Keratinocyte (primary cell): ENCODE results near the gene LRRC70. TPM values are rescaled to one million over a fixed set of nuclear protein-coding genes. Genes with fewer than 3 reads are reported as not detected.

Experiments
- DNase-seq: peaks from one replicate; pipeline ENCODE4 v3.0.0-alpha.2; 2011; ENCODE audit warnings: low read depth, missing footprints, low spot score
- FAIRE-seq: peaks from 2 replicates; lab custom pipeline; 2011; peaks lifted over from hg19 to GRCh38; lab: Jason Lieb, UNC
- H2AFZ ChIP-seq: 2 replicates; pipeline ENCODE4 v1.6.0; 2012; ENCODE audit warnings: low read length, control low read depth, inconsistent platforms; ENCODE audit not compliant: control insufficient read depth
- H3K27ac ChIP-seq: 2 replicates; pipeline ENCODE4 v1.5.1; 2011; ENCODE audit warnings: low read length; ENCODE audit not compliant: control insufficient read depth, insufficient read depth
- H3K27me3 ChIP-seq: 3 replicates; pipeline ENCODE4 v1.6.0; 2011; ENCODE audit warnings: low read length; ENCODE audit not compliant: control insufficient read depth, insufficient read depth; ENCODE audit errors: extremely low read depth
- H3K36me3 ChIP-seq, 2 experiments: 2 replicates in 1 of 2; 3 replicates in 1 of 2; pipeline ENCODE4 v1.5.1; 2011; ENCODE audit warnings: low read length in 2 of 2, mild to moderate bottlenecking in 1 of 2; ENCODE audit not compliant: control insufficient read depth in 2 of 2, insufficient read depth in 2 of 2; ENCODE audit errors: extremely low read depth in 1 of 2
- H3K4me1 ChIP-seq: 3 replicates; pipeline ENCODE4 v1.5.1; 2011; ENCODE audit warnings: low read length; ENCODE audit not compliant: control insufficient read depth, insufficient read depth; ENCODE audit errors: extremely low read depth
- H3K4me2 ChIP-seq: 3 replicates; pipeline ENCODE4 v1.6.0; 2011; ENCODE audit warnings: low read depth, low read length; ENCODE audit not compliant: control insufficient read depth, insufficient read depth; ENCODE audit errors: extremely low read depth
- H3K4me3 ChIP-seq, 3 experiments: fragments of 200-600 bp in 1 of 3; sonication (generic) in 1 of 3; 2 replicates in 2 of 3; 3 replicates in 1 of 3; pipeline ENCODE4 v1.5.1; 2011 to 2016; ENCODE audit warnings: low read length in 3 of 3, mild to moderate bottlenecking in 3 of 3, control low read depth in 2 of 3, inconsistent platforms in 1 of 3, low read depth in 1 of 3, mixed read lengths in 1 of 3, mixed run types in 1 of 3, moderate library complexity in 1 of 3; ENCODE audit not compliant: control insufficient read depth in 2 of 3, insufficient read depth in 2 of 3; ENCODE audit errors: extremely low read depth in 1 of 3
- H3K79me2 ChIP-seq: 2 replicates; pipeline ENCODE4 v1.6.0; 2012; ENCODE audit warnings: low read length; ENCODE audit not compliant: control insufficient read depth, insufficient read depth
- H3K9ac ChIP-seq: 3 replicates; pipeline ENCODE4 v1.6.0; 2011; ENCODE audit warnings: low read length; ENCODE audit not compliant: control insufficient read depth, insufficient read depth; ENCODE audit errors: extremely low read depth
- H3K9me1 ChIP-seq: 3 replicates; pipeline ENCODE4 v1.6.0; 2011; ENCODE audit warnings: low read length; ENCODE audit not compliant: control insufficient read depth, insufficient read depth; ENCODE audit errors: extremely low read depth
- H3K9me3 ChIP-seq: 2 replicates; pipeline ENCODE4 v1.5.1; 2012; ENCODE audit warnings: low read depth, low read length; ENCODE audit not compliant: control insufficient read depth
- H4K20me1 ChIP-seq: 3 replicates; pipeline ENCODE4 v1.6.0; 2011; ENCODE audit warnings: low read length; ENCODE audit not compliant: control insufficient read depth, insufficient read depth; ENCODE audit errors: extremely low read depth
- CTCF ChIP-seq, 3 experiments: IDR thresholded peaks in 1 of 3; conservative IDR thresholded peaks in 1 of 3; optimal IDR thresholded peaks in 1 of 3; 2 replicates in 2 of 3; 3 replicates in 1 of 3; pipeline versions ENCODE3 to v1.5.1; 2011; ENCODE audit warnings: low read length in 3 of 3, mild to moderate bottlenecking in 3 of 3, moderate library complexity in 2 of 3, control low read depth in 1 of 3, inconsistent platforms in 1 of 3; ENCODE audit not compliant: insufficient read depth in 2 of 3; ENCODE audit errors: extremely low read depth in 1 of 3
- EZH2 ChIP-seq: IDR thresholded peaks from one replicate; pipeline ENCODE4 v1.6.1; 2012; ENCODE audit warnings: inconsistent platforms, mild to moderate bottlenecking, low read length, moderate library complexity
- dilution Hi-C: fragments of 300-500 bp; cut with MboI; formaldehyde crosslinking; loops from one replicate; pipeline ENCODE4 v1.7.0; 2020; ENCODE audit warnings: low sequenced_read_pairs; ENCODE audit not compliant: extremely low pct_ligation_motif_present
- polyA plus RNA-seq, 5 experiments: library from polyadenylated mRNA; depleted of rRNA in 3 of 5; stranded (reverse) in 3 of 5; stranded (forward) in 1 of 5; unstranded in 1 of 5; fragments of >200 nt; gene quantifications; 1 replicate in 1 of 5; 2 replicates in 3 of 5; 3 replicates in 1 of 5; pipeline versions ENCODE4 v1.2.1 to v1.2.3, GENCODE V29; 2011 to 2012; ENCODE audit warnings: missing spikeins in 2 of 5, low read depth in 1 of 5, low replicate concordance in 1 of 5

LRRC70 gene
- polyA plus RNA-seq, 1 donor (not counting 4 experiments of a cell fraction or from before 2014, with no cell fraction given): 0.34 TPM

DNA sequence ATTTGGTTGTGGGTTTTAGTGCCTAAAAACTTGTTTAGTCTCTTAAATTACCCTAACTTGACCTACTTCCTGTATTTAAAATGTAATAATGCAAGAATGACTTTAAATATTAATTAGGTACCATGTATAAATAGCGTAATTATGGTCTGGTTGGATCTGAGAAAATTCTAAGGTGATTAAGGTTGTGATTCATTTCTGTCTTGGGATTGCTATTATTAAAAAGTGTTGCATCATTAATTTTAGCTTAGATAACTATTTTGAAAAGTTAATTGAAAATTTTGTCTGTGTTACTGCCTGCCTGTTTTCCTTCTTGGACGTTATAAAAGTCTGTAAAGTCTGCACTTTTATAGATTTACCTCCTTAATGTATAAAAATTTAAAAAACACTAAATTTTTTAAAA is 11.8 kb downstream of the LRRC70 start:
- H3K4me3 ChIP-seq: no peak overlapping the region
- peak overlapping the region; percentile 30 for H3K27ac ChIP-seq
- no peaks in the 10 kb centered on the region for H3K79me2 ChIP-seq
- dilution Hi-C loops: no loop called here
- DNase-seq (no peak), FAIRE-seq (no peak)
- H3K9me3 ChIP-seq: no peaks in the 10 kb centered on the region
- H4K20me1 ChIP-seq: no peaks in the 10 kb centered on the region
- no peaks in the 10 kb centered on the region for H3K27me3 ChIP-seq
- H2AFZ ChIP-seq: no peak overlapping the region
- TF ChIP-seq EZH2: no peak
- no peaks in the 10 kb centered on the region for H3K36me3 ChIP-seq
- H3K4me1 ChIP-seq: no peaks in the 10 kb centered on the region
- no peak overlapping the region for H3K4me2 ChIP-seq
- H3K9ac ChIP-seq: no peak overlapping the region
- no peaks in the 10 kb centered on the region for H3K9me1 ChIP-seq

- dilution Hi-C loops: no loop called here
Observed at GRCh38 chr5:62592558-62592957, 13.9 kb downstream of the LRRC70 start.

More at GRCh38 chr5:62592558-62592957, 13.9 kb downstream of the LRRC70 start:
- Histone ChIP-seq H3K9me1 (no peaks in the 10 kb centered on the region), H3K4me2 (no peak overlapping the region), H3K9me3 (no peaks in the 10 kb centered on the region), H3K4me3 (no peak overlapping the region), H3K79me2 (no peaks in the 10 kb centered on the region), H2AFZ (no peak overlapping the region), H3K4me1 (no peaks in the 10 kb centered on the region), H3K27ac (no peak overlapping the region), H4K20me1 (no peaks in the 10 kb centered on the region), H3K27me3 (no peaks in the 10 kb centered on the region), H3K9ac (no peak overlapping the region), H3K36me3 (no peaks in the 10 kb centered on the region)
- TF ChIP-seq EZH2 (no peak), CTCF (optimal IDR thresholded peaks at IDR 0.05 in 1 of 3, IDR thresholded peaks at IDR 0.05 in 1 of 3, conservative IDR thresholded peaks at IDR 0.05 in 1 of 3; ENCODE audit: extremely low read depth in 1 of 3, insufficient read depth in 2 of 3, low read length in 3 of 3) (no peak)
- FAIRE-seq (no peak), DNase-seq (no peak)
